DOHH2 (cell line): Measurements from ENCODE around the gene SMOC1.

Source experiments
- H3F3A ChIP-seq: fragments of 200-600 bp; sonication (generic), shearing (Covaris generic); 2 replicates; pipeline ENCODE4 v1.6.0; 2016; ENCODE audit warnings: antibody characterized with exemption, mild to moderate bottlenecking; ENCODE audit not compliant: control insufficient read depth, insufficient read depth
- H3K27ac ChIP-seq: fragments of 200-600 bp; sonication (generic); 2 replicates; pipeline ENCODE4 v1.5.1; 2014; ENCODE audit warnings: low read depth, mild to moderate bottlenecking, low read length, moderate library complexity
- H3K27me3 ChIP-seq: fragments of 200-600 bp; sonication (generic); 2 replicates; pipeline ENCODE4 v1.6.1; 2014; ENCODE audit warnings: mild to moderate bottlenecking, low read length, mixed read lengths; ENCODE audit not compliant: control insufficient read depth
- H3K36me3 ChIP-seq: fragments of 200-600 bp; sonication (generic); 2 replicates; pipeline ENCODE4 v1.6.1; 2014; ENCODE audit warnings: mild to moderate bottlenecking, low read length, moderate library complexity, mixed read lengths; ENCODE audit not compliant: control insufficient read depth
- H3K4me1 ChIP-seq: fragments of 200-600 bp; sonication (generic); 2 replicates; pipeline ENCODE4 v1.6.1; 2014; ENCODE audit warnings: mild to moderate bottlenecking, low read length, mixed read lengths; ENCODE audit not compliant: control insufficient read depth
- H3K4me2 ChIP-seq: fragments of 200-600 bp; sonication (generic); 2 replicates; pipeline ENCODE4 v1.6.0; 2014; ENCODE audit warnings: mild to moderate bottlenecking, low read length, moderate library complexity
- H3K4me3 ChIP-seq: fragments of 200-600 bp; sonication (generic); 2 replicates; pipeline ENCODE4 v1.5.1; 2014; ENCODE audit warnings: mild to moderate bottlenecking, low read length, mixed read lengths
- H3K79me2 ChIP-seq: fragments of 200-600 bp; sonication (generic); 2 replicates; pipeline ENCODE4 v1.6.1; 2014; ENCODE audit warnings: mild to moderate bottlenecking, low read length, mixed read lengths; ENCODE audit not compliant: control insufficient read depth
- H3K9me2 ChIP-seq: fragments of 200-600 bp; sonication (generic); replicated peaks from 2 replicates; pipeline ENCODE4 v1.6.1; 2014; ENCODE audit warnings: mild to moderate bottlenecking, low read length, mixed read lengths; ENCODE audit not compliant: control insufficient read depth
- H3K9me3 ChIP-seq: fragments of 200-600 bp; sonication (generic); 2 replicates; pipeline ENCODE4 v1.6.1; 2014; ENCODE audit warnings: antibody characterized with exemption, low read length, mixed read lengths; ENCODE audit not compliant: control insufficient read depth, insufficient read depth
- H4K20me1 ChIP-seq: fragments of 200-600 bp; sonication (generic); 2 replicates; pipeline ENCODE4 v1.6.0; 2014; ENCODE audit warnings: low read depth, mild to moderate bottlenecking, antibody characterized with exemption, low read length, moderate library complexity; ENCODE audit not compliant: control insufficient read depth, insufficient read depth
- CTCF ChIP-seq: fragments of 200-600 bp; sonication (generic); IDR thresholded peaks from one replicate; pipeline ENCODE4 v1.5.1; 2014; ENCODE audit warnings: antibody characterized with exemption, mild to moderate bottlenecking, low read depth, low read length; ENCODE audit not compliant: poor library complexity, severe bottlenecking
- EZH2phosphoT487 ChIP-seq: fragments of 200-600 bp; sonication (generic); IDR thresholded peaks from 2 replicates; pipeline ENCODE4 v1.6.1; 2017; ENCODE audit warnings: borderline replicate concordance, mild to moderate bottlenecking, antibody characterized with exemption, low read length, moderate library complexity, mixed read lengths

The SMOC1 gene

GRCh38 chr14:69916396-69916795 lies 37.2 kb downstream of the SMOC1 start:
- Histone ChIP-seq H4K20me1 (no peaks in the 10 kb centered on the region), H3K4me2 (no peak overlapping the region), H3K9me2 (no peaks in the 10 kb centered on the region), H3K27me3 (peaks cover 9% of the 10 kb centered on the region; the same call in 1 of the 2 replicates), H3K4me3 (no peak overlapping the region), H3K36me3 (no peaks in the 10 kb centered on the region), H3K9me3 (no peaks in the 10 kb centered on the region), H3K79me2 (no peaks in the 10 kb centered on the region), H3K27ac (no peak overlapping the region), H3F3A (no peaks in the 10 kb centered on the region), H3K4me1 (no peaks in the 10 kb centered on the region)
- no peak for TF ChIP-seq EZH2phosphoT487
- TF ChIP-seq CTCF: no peak

GRCh38 chr14:69917287-69917686 lies 38.1 kb downstream of the SMOC1 start:
- peaks cover 9% of the 10 kb centered on the region; the same call in 1 of the 2 replicates for H3K27me3 ChIP-seq

GRCh38 chr14:69919815-69920214 lies 40.6 kb downstream of the SMOC1 start:
- Histone ChIP-seq H3K4me1 (no peaks in the 10 kb centered on the region), H4K20me1 (no peaks in the 10 kb centered on the region), H3K9me2 (no peaks in the 10 kb centered on the region), H3K27me3 (peaks cover 9% of the 10 kb centered on the region; the same call in 1 of the 2 replicates), H3K9me3 (no peaks in the 10 kb centered on the region), H3F3A (no peaks in the 10 kb centered on the region), H3K27ac (no peak overlapping the region), H3K4me2 (no peak overlapping the region), H3K79me2 (no peaks in the 10 kb centered on the region), H3K4me3 (no peak overlapping the region), H3K36me3 (no peaks in the 10 kb centered on the region)
- TF ChIP-seq EZH2phosphoT487: no peak
- TF ChIP-seq CTCF: no peak

More at GRCh38 chr14:69917287-69917686, 38.1 kb downstream of the SMOC1 start:
- no peak for TF ChIP-seq CTCF
- TF ChIP-seq EZH2phosphoT487: no peak
- Histone ChIP-seq H3F3A (no peaks in the 10 kb centered on the region), H3K9me2 (no peaks in the 10 kb centered on the region), H3K4me1 (no peaks in the 10 kb centered on the region), H4K20me1 (no peaks in the 10 kb centered on the region), H3K79me2 (no peaks in the 10 kb centered on the region), H3K27ac (no peak overlapping the region), H3K4me2 (no peak overlapping the region), H3K4me3 (no peak overlapping the region), H3K9me3 (no peaks in the 10 kb centered on the region), H3K36me3 (no peaks in the 10 kb centered on the region)

- Histone ChIP-seq H3K27ac (no peak overlapping the region), H4K20me1 (no peaks in the 10 kb centered on the region), H3K79me2 (no peaks in the 10 kb centered on the region), H3K9me2 (no peaks in the 10 kb centered on the region), H3K27me3 (peaks cover 7% of the 10 kb centered on the region; the same call in 1 of the 2 replicates), H3F3A (no peaks in the 10 kb centered on the region), H3K36me3 (no peaks in the 10 kb centered on the region), H3K4me3 (no peak overlapping the region), H3K9me3 (no peaks in the 10 kb centered on the region), H3K4me1 (no peaks in the 10 kb centered on the region), H3K4me2 (no peak overlapping the region)
- TF ChIP-seq CTCF (no peak), EZH2phosphoT487 (no peak)
Observed at GRCh38 chr14:69921052-69921451, 41.8 kb downstream of the SMOC1 start.
